GM23338 (cell line): Measurements from ENCODE around the gene PPP1CA. TPM values are rescaled to one million over a fixed set of nuclear protein-coding genes. Genes with fewer than 3 reads are reported as not detected.

ENCODE experiments used
- ATAC-seq: fragments of 200-7000 bp; cut with Tn5 transposase; 3 replicates; pipeline ENCODE4 v1.9.1; 2020
- DNase-seq: peaks from one replicate; pipeline ENCODE4 v3.0.0-alpha.2; 2015; ENCODE audit warnings: low spot score
- H2AFZ ChIP-seq: fragments of 200-600 bp; sonication (generic); 2 replicates; pipeline ENCODE4 v1.8.0; 2016; ENCODE audit warnings: antibody characterized with exemption, mild to moderate bottlenecking, moderate library complexity
- H3F3A ChIP-seq: fragments of 200-600 bp; sonication (generic); replicated peaks from 2 replicates; pipeline ENCODE4 v1.8.0; 2017; ENCODE audit warnings: antibody characterized with exemption, mixed run types, low read depth
- H3K27ac ChIP-seq: fragments of 200-600 bp; sonication (generic); 2 replicates; pipeline ENCODE4 v1.6.1; 2016; ENCODE audit warnings: low read depth
- H3K27me3 ChIP-seq: fragments of 200-600 bp; sonication (generic); 2 replicates; pipeline ENCODE4 v1.8.0; 2016; ENCODE audit warnings: mild to moderate bottlenecking, mixed run types, moderate library complexity; ENCODE audit not compliant: insufficient read depth
- H3K36me3 ChIP-seq: fragments of 200-600 bp; sonication (generic); 2 replicates; pipeline ENCODE4 v1.8.0; 2016; ENCODE audit warnings: mild to moderate bottlenecking; ENCODE audit not compliant: insufficient read depth
- H3K4me1 ChIP-seq: fragments of 200-600 bp; sonication (generic); 2 replicates; pipeline ENCODE4 v1.8.0; 2016; ENCODE audit warnings: mild to moderate bottlenecking, moderate library complexity; ENCODE audit not compliant: insufficient read depth
- H3K4me2 ChIP-seq: fragments of 200-600 bp; sonication (generic); 2 replicates; pipeline ENCODE4 v1.7.1; 2017; ENCODE audit warnings: mixed run types
- H3K4me3 ChIP-seq: fragments of 200-600 bp; sonication (generic); 2 replicates; pipeline ENCODE4 v1.6.1; 2016; ENCODE audit warnings: mixed run types
- H3K79me2 ChIP-seq: fragments of 200-600 bp; sonication (generic); replicated peaks from 2 replicates; pipeline ENCODE4 v1.8.0; 2017; ENCODE audit warnings: mild to moderate bottlenecking; ENCODE audit not compliant: insufficient read depth
- H3K9me2 ChIP-seq: fragments of 200-600 bp; sonication (generic); 2 replicates; pipeline ENCODE4 v1.8.0; 2017; ENCODE audit not compliant: insufficient read depth
- H4K20me1 ChIP-seq: fragments of 200-600 bp; sonication (generic); replicated peaks from 2 replicates; pipeline ENCODE4 v1.8.0; 2017; ENCODE audit warnings: mild to moderate bottlenecking; ENCODE audit not compliant: insufficient read depth
- H3K27ac Mint-ChIP-seq: 2 replicates; pipeline ENCODE4 v1.8.0; 2020; ENCODE audit warnings: inconsistent platforms, mild to moderate bottlenecking, moderate library complexity, mixed read lengths
- H3K27me3 Mint-ChIP-seq: 3 replicates; pipeline ENCODE4 v1.8.0; 2022; ENCODE audit warnings: low read depth, mild to moderate bottlenecking, moderate library complexity, mixed read lengths, inconsistent platforms; ENCODE audit not compliant: insufficient read depth, poor library complexity
- H3K36me3 Mint-ChIP-seq: 3 replicates; pipeline ENCODE4 v1.8.0; 2021; ENCODE audit warnings: low read depth, mild to moderate bottlenecking, inconsistent platforms, moderate library complexity, mixed read lengths
- H3K4me1 Mint-ChIP-seq: 3 replicates; pipeline ENCODE4 v1.8.0; 2020; ENCODE audit warnings: mild to moderate bottlenecking, inconsistent platforms, mixed read lengths
- H3K4me3 Mint-ChIP-seq: 3 replicates; pipeline ENCODE4 v1.8.0; 2021; ENCODE audit warnings: moderate library complexity, mild to moderate bottlenecking, inconsistent platforms, mixed read lengths
- H3K9me3 Mint-ChIP-seq: 3 replicates; pipeline ENCODE4 v1.8.0; 2020; ENCODE audit warnings: moderate library complexity, mild to moderate bottlenecking, inconsistent platforms, mixed read lengths
- CTCF ChIP-seq, 2 experiments: fragments of 200-600 bp in 1 of 2; sonication (generic) in 1 of 2; conservative IDR thresholded peaks; 2 replicates each; pipeline versions ENCODE4 v1.5.1 to v1.6.1; 2016 to 2017; ENCODE audit warnings: antibody characterized with exemption in 2 of 2, low read depth in 2 of 2, mild to moderate bottlenecking in 2 of 2, moderate library complexity in 1 of 2
- EZH2 ChIP-seq: fragments of 200-600 bp; sonication (generic); IDR thresholded peaks from one replicate; pipeline ENCODE4 v1.8.0; 2017; ENCODE audit warnings: antibody characterized with exemption, mild to moderate bottlenecking, low read depth; ENCODE audit not compliant: unreplicated experiment
- JUNB ChIP-seq: IDR thresholded peaks from one replicate; pipeline ENCODE4 v1.6.1; 2016; ENCODE audit warnings: antibody characterized with exemption; ENCODE audit not compliant: unreplicated experiment
- POLR2AphosphoS5 ChIP-seq: IDR thresholded peaks from 2 replicates; pipeline ENCODE4 v1.6.1; 2016; ENCODE audit warnings: antibody characterized with exemption, low read depth
- STAT1 ChIP-seq: IDR thresholded peaks from one replicate; pipeline ENCODE4 v1.6.1; 2016; ENCODE audit warnings: antibody characterized with exemption; ENCODE audit not compliant: unreplicated experiment
- ZNF114 ChIP-seq: fragments of 250-450 bp; sonication (Bioruptor Pico); IDR thresholded peaks from 2 replicates; pipeline ENCODE4 v1.5.0; 2020; ENCODE audit warnings: mild to moderate bottlenecking, moderate library complexity
- ZNF331 ChIP-seq: fragments of 250-450 bp; sonication (Bioruptor Pico); IDR thresholded peaks from 2 replicates; pipeline ENCODE4 v1.5.0; 2020; ENCODE audit warnings: low read depth, mild to moderate bottlenecking, moderate library complexity
- polyA plus RNA-seq: library from polyadenylated mRNA; unstranded; fragments of >200 nt; fragmentation: Nextera tagmentation; extraction: Ambion mirVana; gene quantifications from 2 replicates; pipeline ENCODE4 v1.2.1, GENCODE V29; 2016
- total RNA-seq: library from RNA; depleted of rRNA; stranded (reverse); fragments of >200 nt; shearing (Covaris generic); gene quantifications from 2 replicates; pipeline ENCODE4 v1.2.3, GENCODE V29; 2014
- TF ChIP-seq, protein P1 (sequence below): IDR thresholded peaks from 2 replicates; pipeline ENCODE4 v1.6.1; 2016; ENCODE audit warnings: antibody characterized with exemption

PPP1CA gene
- total and polyA plus RNA-seq, 2 experiments from 2014 or later: 217 to 237 TPM

- TF ChIP-seq ZNF114 (CRISPR knock-in tag): no peak
- no peak for TF ChIP-seq CTCF (conservative IDR thresholded peaks at IDR 0.05; ENCODE audit: low read depth in 2 of 2)
- TF ChIP-seq, protein P1, sequence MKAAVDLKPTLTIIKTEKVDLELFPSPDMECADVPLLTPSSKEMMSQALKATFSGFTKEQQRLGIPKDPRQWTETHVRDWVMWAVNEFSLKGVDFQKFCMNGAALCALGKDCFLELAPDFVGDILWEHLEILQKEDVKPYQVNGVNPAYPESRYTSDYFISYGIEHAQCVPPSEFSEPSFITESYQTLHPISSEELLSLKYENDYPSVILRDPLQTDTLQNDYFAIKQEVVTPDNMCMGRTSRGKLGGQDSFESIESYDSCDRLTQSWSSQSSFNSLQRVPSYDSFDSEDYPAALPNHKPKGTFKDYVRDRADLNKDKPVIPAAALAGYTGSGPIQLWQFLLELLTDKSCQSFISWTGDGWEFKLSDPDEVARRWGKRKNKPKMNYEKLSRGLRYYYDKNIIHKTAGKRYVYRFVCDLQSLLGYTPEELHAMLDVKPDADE: no peak
- no peak for TF ChIP-seq POLR2AphosphoS5
- no peak for TF ChIP-seq EZH2
- peak; percentile 52 for TF ChIP-seq ZNF331
Measured at GRCh38 chr11:67436459-67437081, 34.9 kb upstream of the PPP1CA start (continued).

DNA sequence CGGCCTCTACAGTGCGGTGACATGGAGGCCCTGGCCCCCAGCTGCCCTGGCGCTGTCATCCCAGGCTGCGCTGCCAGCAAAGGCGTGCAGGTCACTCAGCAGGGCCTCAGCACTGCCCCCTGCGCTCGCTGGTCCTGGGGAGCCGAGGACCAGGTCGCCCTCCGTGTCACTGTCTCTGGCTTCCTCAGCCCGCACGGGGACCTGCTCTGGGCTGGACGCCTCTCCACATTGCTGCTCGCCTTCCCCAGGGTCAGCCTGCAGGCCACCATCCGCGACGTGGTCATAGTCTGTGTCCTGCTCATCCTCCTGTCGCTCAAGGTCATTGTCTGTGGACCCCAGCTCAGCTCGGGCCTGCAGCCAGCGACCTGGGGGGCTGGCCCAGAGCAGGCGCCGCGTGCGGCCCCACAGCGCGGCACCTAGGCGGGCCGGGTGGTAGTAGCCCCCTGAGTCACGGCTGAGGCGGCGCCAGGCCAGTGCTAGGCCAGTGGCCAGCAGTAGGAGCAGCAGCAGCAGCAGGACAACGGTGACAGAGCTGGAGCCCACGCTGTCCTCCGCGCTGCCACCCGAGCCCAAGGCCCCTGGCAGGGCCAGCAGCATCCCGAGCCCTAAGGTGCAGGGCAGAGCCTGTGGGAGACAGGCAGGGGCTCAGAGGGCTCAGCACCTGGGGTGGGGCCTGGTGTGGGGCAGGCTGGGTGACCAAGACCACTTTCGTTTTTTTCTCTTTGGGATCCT, 34.2 kb upstream of the PPP1CA start:
- no peaks in the 10 kb centered on the region for H3K79me2 ChIP-seq
- Mint-ChIP-seq H3K27me3 (peaks cover 13% of the 10 kb centered on the region), H3K4me1 (peaks cover 23% of the 10 kb centered on the region), H3K4me3 (no peak overlapping the region), H3K36me3 (peaks cover 33% of the 10 kb centered on the region), H3K27ac (peak overlapping the region; percentile 94), H3K9me3 (no peaks in the 10 kb centered on the region; the same call in 2 of the 3 replicates)
- H2AFZ ChIP-seq: no peak overlapping the region
- no peak overlapping the region for H3K4me3 ChIP-seq
- no peaks in the 10 kb centered on the region for H3K9me2 ChIP-seq
- H4K20me1 ChIP-seq: no peaks in the 10 kb centered on the region
- peak overlapping the region; percentile 88 for H3K27ac ChIP-seq
- H3F3A ChIP-seq: 0 out of 2 replicates have a peak, but pooled peaks cover 12% of the 10 kb centered on the region
- H3K27me3 ChIP-seq: no peaks in the 10 kb centered on the region
- ATAC-seq: no peak; the same call in 2 of the 3 replicates
- peaks cover 14% of the 10 kb centered on the region for H3K4me1 ChIP-seq
- TF ChIP-seq ZNF331 (no peak), STAT1 (no peak), JUNB (no peak), EZH2 (no peak)
- TF ChIP-seq, protein P1: no peak
- peak overlapping the region; percentile 32; the same call in 1 of the 2 replicates for H3K4me2 ChIP-seq
- H3K36me3 ChIP-seq: 0 out of 2 replicates have a peak, but pooled peaks cover 3% of the 10 kb centered on the region
- no peak for DNase-seq
